Measurements from ENCODE around the gene LRTM2. TPM values are rescaled to one million over a fixed set of nuclear protein-coding genes. Genes with fewer than 3 reads are reported as not detected.

Gene LRTM2
- total and polyA plus RNA-seq, 9 of the 15 experiments (the other 6 are each of a cell fraction or from before 2014, with no cell fraction given): 0.09 TPM; not detected in 8

DNA sequence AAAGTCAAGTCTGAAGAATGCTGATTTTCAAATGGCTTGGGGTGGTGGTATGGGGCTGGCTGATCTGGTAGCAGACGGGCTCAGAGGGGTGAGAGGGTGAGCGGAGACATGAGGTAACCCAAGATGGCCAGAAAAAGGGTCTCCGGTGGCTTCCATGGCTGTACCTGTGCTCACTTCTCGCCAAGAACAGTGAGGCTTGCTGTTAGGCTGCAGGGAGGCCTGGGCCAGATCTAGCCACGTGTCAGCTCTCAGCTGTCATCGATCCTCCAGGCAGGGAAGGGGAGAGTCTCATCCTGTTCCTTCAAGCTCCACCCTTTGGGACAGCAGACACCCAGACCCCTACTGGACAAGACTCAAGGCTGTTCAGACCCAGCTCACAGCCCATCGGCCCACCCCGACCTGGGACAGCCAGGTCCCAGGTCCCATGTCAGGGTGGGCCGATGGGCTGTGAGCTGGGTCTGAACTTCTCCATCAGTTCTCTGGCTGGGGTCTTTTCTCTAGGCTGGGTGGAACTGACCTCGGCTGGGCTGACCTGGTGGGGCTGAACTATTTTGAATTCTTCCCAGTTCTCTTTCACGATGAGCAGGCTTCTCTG lies 9.0 kb downstream of the LRTM2 start (continued):
- TF ChIP-seq, protein P1, sequence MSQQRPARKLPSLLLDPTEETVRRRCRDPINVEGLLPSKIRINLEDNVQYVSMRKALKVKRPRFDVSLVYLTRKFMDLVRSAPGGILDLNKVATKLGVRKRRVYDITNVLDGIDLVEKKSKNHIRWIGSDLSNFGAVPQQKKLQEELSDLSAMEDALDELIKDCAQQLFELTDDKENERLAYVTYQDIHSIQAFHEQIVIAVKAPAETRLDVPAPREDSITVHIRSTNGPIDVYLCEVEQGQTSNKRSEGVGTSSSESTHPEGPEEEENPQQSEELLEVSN (IDR thresholded peaks at IDR 0.05; ENCODE audit: borderline replicate concordance in 1 of 2, extremely low read depth in 1 of 2, insufficient read depth in 1 of 2, insufficient read length in 1 of 2, low read depth in 1 of 2, low read length in 1 of 2, poor library complexity in 1 of 2, severe bottlenecking in 1 of 2): no peak
- TF ChIP-seq ARID4B (CRISPR knock-in tag; IDR thresholded peaks at IDR 0.05) (no peak), GMEB1 (CRISPR knock-in tag; IDR thresholded peaks at IDR 0.05) (no peak), RAD51 (IDR thresholded peaks at IDR 0.05; ENCODE audit: borderline replicate concordance, low read depth) (no peak), NCOA1 (IDR thresholded peaks at IDR 0.05; ENCODE audit: low read depth) (no peak), ZNF311 (CRISPR knock-in tag; IDR thresholded peaks at IDR 0.05) (no peak), SRSF1 (IDR thresholded peaks at IDR 0.05; ENCODE audit: low read depth, low read length) (no peak), HNRNPUL1 (IDR thresholded peaks at IDR 0.05; ENCODE audit: low read length) (no peak), ZSCAN29 (IDR thresholded peaks at IDR 0.05) (no peak)

All from K562 (cell line).